Epithelial cell of proximal tubule (primary cell): Measurements from ENCODE around the gene FRRS1. TPM values are rescaled to one million over a fixed set of nuclear protein-coding genes. Genes with fewer than 3 reads are reported as not detected.

ENCODE experiments used
- DNase-seq: peaks from one replicate; pipeline ENCODE4 v3.0.0-alpha.2; 2011; ENCODE audit warnings: low read depth
- H3K4me3 ChIP-seq: 2 replicates; pipeline ENCODE4 v1.5.1; 2011; ENCODE audit warnings: low read depth, mild to moderate bottlenecking, low read length
- total RNA-seq: library from RNA; depleted of rRNA; stranded (reverse); fragments of >200 nt; gene quantifications from 2 replicates; pipeline ENCODE4 v1.2.3, GENCODE V29; 2015
- TF ChIP-seq, protein P1 (sequence below): conservative IDR thresholded peaks from 2 replicates; pipeline ENCODE4 v1.5.1; 2012; ENCODE audit warnings: low read depth, mild to moderate bottlenecking, low read length

The FRRS1 gene
- total RNA-seq, 1 donor from 2014 or later = 3.3 TPM

DNA sequence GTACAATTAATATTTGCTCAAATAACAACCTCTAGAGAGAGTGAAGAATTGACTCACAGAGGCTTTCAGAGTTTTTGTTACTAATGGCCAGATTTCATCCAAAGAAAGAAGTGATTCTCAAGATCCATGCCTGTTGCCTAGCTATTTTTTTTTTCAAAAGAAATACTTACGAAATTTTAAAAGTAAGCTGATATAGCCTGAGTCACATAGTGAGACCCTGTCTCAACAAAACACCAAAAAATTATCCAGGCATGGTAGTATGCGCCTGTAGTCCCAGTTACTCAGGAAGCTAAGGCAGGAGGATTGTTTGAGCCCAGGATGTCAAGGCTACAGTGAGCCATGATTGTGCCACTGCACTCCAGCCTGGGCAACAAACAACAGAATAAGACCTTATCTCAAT lies 105.9 kb downstream of the FRRS1 start:
- no peak overlapping the region for H3K4me3 ChIP-seq
- no peak for DNase-seq
- TF ChIP-seq, protein P1, sequence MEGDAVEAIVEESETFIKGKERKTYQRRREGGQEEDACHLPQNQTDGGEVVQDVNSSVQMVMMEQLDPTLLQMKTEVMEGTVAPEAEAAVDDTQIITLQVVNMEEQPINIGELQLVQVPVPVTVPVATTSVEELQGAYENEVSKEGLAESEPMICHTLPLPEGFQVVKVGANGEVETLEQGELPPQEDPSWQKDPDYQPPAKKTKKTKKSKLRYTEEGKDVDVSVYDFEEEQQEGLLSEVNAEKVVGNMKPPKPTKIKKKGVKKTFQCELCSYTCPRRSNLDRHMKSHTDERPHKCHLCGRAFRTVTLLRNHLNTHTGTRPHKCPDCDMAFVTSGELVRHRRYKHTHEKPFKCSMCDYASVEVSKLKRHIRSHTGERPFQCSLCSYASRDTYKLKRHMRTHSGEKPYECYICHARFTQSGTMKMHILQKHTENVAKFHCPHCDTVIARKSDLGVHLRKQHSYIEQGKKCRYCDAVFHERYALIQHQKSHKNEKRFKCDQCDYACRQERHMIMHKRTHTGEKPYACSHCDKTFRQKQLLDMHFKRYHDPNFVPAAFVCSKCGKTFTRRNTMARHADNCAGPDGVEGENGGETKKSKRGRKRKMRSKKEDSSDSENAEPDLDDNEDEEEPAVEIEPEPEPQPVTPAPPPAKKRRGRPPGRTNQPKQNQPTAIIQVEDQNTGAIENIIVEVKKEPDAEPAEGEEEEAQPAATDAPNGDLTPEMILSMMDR = no peak

- no peak for DNase-seq
- no peak overlapping the region for H3K4me3 ChIP-seq
- TF ChIP-seq, protein P1 = no peak
Observed at GRCh38 chr1:99659755-99660210, 106.7 kb downstream of the FRRS1 start.

Other genes starting within 250 kb of the FRRS1 start
- gene PALMD, start 120.5 kb downstream of the FRRS1 start, total RNA-seq = 1.4 TPM in 1 of 2 replicates, not detected in the other
- 7.2 and 9.1 TPM in 2 replicates for gene AGL, start 83.7 kb upstream of the FRRS1 start, total RNA-seq
- 12.9 and 14.8 TPM in 2 replicates for gene SLC35A3, start 203.4 kb upstream of the FRRS1 start, total RNA-seq